SK-N-SH treated with all-trans-retinoic acid at 6 μM for 48 hours (cell line): ENCODE data around the gene RABGAP1L.

Source experiments
- GLIS3 ChIP-seq: fragments of 250-450 bp; sonication (Bioruptor Pico); IDR thresholded peaks from 2 replicates; pipeline ENCODE4 v1.5.0; 2020; ENCODE audit warnings: mild to moderate bottlenecking, moderate library complexity
- SNAI2 ChIP-seq: fragments of 250-450 bp; sonication (Bioruptor Pico); IDR thresholded peaks from 2 replicates; pipeline ENCODE4 v1.5.0; 2020; ENCODE audit warnings: mild to moderate bottlenecking, moderate library complexity
- TF ChIP-seq, protein P1 (sequence below): fragments of 250-450 bp; sonication (Bioruptor Pico); IDR thresholded peaks from 2 replicates; pipeline ENCODE4 v1.8.0; 2020; ENCODE audit warnings: mild to moderate bottlenecking, moderate library complexity, borderline replicate concordance
- TF ChIP-seq, protein P2 (sequence below): fragments of 250-450 bp; sonication (Bioruptor Pico); IDR thresholded peaks from 2 replicates; pipeline ENCODE4 v1.5.0; 2020; ENCODE audit warnings: mild to moderate bottlenecking, moderate library complexity

DNA sequence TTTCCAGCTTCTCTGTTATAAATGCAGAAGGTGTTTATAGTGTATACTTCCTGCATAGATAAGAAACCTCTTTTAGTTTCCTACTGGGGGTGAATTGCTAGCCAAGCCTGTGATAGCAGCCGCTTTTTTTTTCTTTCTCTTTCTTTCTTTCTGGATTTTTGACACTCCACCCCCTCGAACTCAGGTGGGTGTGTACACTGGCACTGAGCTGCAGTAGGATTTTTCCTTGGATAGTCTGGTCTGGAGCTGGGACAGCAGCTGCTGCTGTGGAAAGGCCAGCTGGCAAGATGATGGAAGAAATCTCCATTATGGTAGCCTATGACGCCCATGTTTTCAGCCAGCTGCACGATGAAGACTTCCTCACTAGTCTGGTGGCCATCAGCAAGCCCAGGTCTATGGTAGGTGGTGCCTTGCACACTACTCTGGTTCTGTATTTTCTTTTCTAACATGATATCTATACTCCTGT, 717.9 kb downstream of the RABGAP1L start:
- TF ChIP-seq SNAI2 (CRISPR knock-in tag), result no peak
- TF ChIP-seq, protein P1, sequence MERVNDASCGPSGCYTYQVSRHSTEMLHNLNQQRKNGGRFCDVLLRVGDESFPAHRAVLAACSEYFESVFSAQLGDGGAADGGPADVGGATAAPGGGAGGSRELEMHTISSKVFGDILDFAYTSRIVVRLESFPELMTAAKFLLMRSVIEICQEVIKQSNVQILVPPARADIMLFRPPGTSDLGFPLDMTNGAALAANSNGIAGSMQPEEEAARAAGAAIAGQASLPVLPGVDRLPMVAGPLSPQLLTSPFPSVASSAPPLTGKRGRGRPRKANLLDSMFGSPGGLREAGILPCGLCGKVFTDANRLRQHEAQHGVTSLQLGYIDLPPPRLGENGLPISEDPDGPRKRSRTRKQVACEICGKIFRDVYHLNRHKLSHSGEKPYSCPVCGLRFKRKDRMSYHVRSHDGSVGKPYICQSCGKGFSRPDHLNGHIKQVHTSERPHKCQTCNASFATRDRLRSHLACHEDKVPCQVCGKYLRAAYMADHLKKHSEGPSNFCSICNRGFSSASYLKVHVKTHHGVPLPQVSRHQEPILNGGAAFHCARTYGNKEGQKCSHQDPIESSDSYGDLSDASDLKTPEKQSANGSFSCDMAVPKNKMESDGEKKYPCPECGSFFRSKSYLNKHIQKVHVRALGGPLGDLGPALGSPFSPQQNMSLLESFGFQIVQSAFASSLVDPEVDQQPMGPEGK (CRISPR knock-in tag), result no peak
- TF ChIP-seq, protein P2, sequence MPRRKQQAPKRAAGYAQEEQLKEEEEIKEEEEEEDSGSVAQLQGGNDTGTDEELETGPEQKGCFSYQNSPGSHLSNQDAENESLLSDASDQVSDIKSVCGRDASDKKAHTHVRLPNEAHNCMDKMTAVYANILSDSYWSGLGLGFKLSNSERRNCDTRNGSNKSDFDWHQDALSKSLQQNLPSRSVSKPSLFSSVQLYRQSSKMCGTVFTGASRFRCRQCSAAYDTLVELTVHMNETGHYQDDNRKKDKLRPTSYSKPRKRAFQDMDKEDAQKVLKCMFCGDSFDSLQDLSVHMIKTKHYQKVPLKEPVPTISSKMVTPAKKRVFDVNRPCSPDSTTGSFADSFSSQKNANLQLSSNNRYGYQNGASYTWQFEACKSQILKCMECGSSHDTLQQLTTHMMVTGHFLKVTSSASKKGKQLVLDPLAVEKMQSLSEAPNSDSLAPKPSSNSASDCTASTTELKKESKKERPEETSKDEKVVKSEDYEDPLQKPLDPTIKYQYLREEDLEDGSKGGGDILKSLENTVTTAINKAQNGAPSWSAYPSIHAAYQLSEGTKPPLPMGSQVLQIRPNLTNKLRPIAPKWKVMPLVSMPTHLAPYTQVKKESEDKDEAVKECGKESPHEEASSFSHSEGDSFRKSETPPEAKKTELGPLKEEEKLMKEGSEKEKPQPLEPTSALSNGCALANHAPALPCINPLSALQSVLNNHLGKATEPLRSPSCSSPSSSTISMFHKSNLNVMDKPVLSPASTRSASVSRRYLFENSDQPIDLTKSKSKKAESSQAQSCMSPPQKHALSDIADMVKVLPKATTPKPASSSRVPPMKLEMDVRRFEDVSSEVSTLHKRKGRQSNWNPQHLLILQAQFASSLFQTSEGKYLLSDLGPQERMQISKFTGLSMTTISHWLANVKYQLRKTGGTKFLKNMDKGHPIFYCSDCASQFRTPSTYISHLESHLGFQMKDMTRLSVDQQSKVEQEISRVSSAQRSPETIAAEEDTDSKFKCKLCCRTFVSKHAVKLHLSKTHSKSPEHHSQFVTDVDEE, result no peak
- no peak for TF ChIP-seq GLIS3
